Stimulated activated CD8-positive, alpha-beta memory T cell treated with anti-CD3 and anti-CD28 coated beads, Interleukin-7, amount 100 ng/mL, for 4 hours (primary cell): Measurements from ENCODE around the gene EFNA4.
A peak's percentile ranks its signal among the peaks of the same experiment; 100 is the strongest.

Experiments used
- DNase-seq, 2 donors: peaks; one replicate each; pipeline ENCODE4 v3.0.0-alpha.2; 2020; ENCODE audit warnings: low read depth in 2 of 2

Gene EFNA4

DNA sequence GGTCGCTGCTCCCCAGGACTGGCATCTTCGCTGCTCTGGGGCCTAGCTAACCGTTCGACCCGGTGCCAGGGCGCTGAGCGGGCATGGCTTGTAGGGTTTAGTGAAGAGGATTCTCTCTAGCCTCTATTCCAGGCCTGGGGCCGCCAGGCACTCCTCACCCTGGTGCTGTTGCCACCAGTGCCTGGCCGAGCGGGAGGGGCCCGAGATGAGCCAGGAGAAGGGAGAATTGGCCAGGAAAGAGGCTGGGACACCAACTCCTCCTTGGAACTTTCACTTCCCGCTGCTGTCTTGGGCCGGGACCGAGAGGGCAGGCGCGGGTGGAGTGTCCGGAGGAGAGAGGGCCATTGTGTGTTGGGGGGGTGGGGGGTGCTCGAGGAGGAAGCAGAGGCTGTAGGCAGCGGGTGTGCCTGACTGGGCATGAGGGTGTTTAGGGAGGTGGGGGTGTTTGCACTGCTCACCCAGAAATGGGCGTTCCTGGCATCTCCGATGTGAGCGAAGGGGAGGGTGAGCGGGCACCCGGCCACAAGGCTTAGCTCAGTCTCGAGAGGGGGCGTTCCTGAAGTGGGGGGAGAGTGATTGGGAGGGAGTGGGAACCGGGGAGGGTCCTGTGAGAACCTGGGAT, 11.7 kb upstream of the EFNA4 start:
- peak; percentile 22 to 49 for DNase-seq

DNA sequence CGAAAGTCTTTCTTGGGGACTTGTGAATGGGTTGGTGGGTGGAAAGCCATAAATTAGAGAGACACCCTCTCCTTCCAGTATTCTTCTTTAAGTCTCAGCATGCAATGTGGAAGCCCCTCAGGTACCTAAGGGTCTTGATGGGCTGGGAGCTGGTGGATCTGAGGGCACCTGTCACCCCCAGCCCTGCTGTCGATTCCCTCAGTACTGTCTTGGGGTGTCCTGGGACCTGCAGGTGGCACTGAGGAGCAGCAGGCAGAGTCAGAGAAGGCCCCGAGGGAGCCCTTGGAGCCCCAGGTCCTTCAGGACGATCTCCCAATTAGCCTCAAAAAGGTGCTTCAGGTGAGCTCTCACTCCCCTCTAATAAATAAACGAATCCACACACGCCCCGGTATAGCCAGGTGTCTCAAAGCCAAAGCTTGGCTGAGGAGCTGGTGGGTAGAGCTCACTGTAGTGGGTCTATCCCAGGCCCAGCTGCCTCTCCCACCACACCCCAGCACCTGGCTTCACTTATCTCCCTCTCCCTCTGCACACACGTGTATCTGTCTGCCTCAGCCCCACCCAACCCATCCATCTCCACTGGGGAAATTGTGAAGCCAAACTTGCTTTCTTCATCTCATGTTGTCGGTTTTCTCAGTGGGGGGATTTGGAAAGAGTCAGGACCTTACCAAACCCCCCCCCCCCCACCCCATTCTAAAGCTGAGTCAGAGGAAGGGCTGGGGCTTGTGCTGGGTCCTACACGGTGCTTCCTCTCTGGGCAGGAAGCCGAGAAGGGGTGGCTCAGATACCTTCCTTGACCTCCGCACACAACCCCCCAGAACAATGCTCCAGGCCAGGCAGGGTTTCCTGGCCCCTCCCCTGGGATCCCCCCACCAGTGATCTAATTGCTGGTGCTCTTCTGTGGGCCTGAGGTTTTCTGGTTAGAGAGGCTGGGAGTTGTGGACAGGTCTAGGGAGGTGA, 10.8 kb upstream of the EFNA4 start:
- DNase-seq, result no peak

DNA sequence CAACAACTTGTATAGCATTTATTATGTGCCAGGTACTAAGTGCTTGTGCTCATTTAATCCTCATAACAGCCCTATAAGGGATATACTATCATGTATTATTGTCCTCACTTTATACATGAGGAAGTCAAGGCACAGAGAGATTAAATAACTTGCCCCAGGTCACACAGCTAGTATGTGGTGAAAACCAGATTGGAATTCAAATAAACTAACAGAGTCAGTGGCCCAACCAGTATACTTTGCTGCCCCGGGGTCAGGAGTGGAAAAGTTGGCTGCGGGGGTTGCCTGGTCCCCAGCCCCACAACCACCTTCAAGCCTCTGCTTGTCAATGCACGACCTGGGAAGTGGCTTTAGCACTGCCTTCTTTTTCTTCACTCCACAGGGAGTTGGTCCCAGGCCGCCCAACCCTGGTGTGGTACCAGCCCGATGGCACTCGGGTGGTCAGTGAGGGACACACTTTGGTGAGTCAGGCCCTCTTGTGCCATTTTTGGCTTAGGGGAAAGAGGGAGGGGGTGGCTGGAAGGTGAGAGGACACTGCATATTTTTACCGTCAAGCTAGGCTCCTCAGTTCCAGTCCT, 9.9 kb upstream of the EFNA4 start:
- no peak for DNase-seq

DNA sequence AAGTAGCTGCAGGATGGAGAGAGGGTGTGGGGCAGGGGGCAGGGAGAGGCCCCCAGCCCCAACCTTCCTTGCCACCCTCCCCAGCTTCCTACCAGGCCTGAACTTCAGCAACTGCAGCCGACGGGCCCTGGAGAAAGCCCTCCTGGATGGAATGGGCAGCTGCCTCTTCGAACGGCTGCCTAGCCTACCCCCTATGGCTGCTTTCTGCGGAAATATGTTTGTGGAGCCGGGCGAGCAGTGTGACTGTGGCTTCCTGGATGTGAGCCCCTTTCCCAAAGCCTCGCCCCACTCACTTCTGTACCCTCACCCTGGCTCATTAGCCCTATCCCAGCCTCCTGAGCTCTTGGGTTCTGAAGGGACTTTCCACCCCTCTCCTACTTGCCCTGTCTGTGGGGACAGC, 6.4 kb upstream of the EFNA4 start:
- no peak for DNase-seq

DNA sequence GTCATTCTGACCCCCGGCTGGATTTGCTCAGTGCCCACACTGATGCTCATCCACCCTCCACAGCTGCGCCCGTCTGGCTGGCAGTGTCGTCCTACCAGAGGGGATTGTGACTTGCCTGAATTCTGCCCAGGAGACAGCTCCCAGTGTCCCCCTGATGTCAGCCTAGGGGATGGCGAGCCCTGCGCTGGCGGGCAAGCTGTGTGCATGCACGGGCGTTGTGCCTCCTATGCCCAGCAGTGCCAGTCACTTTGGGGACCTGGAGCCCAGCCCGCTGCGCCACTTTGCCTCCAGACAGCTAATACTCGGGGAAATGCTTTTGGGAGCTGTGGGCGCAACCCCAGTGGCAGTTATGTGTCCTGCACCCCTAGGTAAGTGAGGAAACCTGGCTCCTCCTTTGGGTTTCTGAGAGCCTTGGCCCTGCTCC, 5.7 kb upstream of the EFNA4 start:
- DNase-seq, result no peak

DNA sequence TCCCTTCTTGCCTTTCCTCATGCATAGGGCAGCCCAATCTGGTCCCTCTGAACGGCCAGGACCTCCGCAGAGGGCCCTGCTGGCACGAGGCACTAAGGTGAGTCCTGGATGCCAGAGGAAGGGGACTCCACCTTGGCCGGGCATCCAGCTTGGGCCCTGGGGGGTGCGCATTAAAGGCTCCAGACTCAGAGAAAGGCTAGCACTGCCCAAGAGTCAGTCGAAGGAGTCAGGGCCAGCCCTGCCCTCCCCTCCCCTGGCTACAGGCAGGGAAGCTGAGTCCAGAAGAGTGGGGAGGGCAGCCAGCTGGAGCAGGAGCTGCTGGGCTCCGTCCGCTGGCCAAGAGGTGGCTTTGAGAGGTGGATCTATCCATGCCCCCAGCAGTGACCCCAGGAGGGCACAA, 2.8 kb upstream of the EFNA4 start:
- DNase-seq, result no peak

DNA sequence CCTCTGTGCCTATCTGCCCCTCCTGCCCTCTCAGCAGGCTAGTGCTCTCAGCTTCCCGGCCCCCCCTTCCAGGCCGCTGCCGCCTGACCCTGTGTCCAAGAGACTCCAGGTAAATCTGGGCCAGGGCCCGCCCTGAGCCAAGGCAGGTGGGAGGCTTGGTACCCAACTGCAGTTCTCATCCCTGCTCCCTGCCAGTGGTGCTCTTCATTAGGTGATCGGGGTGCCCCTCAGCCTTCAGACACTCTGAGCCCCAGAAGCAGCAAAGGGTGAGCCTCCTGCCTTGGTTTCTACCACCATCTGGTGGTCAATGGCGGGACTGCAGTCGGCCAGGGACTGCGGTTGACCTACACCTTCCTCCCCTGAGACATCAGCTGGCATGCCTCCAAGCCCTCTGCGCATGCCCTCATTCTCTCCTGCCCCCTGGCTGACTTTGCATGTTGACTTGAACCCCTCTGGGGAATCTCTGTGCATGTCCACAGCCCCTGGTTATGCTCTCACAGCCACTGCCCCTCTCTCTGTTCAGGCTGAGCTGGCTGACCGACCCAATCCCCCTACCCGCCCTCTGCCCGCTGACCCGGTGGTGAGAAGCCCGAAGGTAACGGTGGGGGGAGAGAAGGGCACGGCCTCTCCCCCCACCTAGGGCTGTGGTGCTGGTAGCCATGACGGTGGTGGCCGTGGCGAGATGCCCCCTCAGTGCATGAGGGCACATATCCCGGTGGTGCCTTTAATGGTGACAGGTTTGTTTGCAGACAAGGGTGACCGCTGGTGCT, 2.0 kb upstream of the EFNA4 start:
- peak; percentile 82 to 89 for DNase-seq

DNA sequence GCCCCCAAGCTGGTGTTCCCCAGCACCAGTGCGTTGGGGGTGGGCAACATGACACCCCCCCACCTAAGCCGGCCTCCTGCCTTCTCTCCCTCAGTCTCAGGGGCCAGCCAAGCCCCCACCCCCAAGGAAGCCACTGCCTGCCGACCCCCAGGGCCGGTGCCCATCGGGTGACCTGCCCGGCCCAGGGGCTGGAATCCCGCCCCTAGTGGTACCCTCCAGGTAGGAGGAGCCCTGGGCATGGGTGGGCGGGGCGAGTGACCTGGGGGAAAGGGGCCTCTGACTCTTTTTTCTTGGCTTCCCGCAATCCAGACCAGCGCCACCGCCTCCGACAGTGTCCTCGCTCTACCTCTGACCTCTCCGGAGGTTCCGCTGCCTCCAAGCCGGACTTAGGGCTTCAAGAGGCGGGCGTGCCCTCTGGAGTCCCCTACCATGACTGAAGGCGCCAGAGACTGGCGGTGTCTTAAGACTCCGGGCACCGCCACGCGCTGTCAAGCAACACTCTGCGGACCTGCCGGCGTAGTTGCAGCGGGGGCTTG, 1.3 kb upstream of the EFNA4 start:
- DNase-seq, result no peak

DNA sequence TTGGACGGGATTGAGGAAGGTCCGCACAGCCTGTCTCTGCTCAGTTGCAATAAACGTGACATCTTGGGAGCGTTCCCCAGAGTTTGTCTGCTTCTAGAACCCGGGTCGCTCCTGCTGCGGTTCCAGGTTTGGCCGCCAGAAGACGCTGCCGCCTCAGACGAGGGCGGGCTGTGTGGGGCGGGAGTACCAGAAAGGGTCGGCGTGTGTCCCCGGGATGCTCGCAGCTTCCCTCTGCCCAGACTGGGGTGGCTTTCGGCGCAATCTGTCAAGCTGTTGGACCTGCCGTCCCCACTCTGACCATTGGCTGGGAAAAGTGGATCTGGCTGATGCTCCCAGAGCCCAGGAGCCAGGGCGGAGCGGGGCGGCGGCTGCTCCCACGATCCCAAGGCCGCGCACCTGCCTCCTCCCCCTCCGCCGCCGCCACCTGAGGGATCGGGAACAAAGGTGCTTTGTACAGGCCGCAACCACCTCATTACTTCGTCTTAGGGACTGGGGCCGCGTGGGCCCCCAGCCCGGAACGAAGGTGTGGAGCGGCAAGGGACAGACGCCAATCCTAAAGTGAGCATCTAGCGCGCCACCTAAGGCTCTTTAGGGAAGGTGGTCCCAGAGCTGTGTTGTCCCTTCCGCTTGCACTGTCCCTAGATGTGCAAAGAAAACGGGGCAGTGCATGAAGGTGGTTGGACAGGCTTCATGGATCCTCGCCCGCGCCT, 683 bp upstream of the EFNA4 start:
- peak in 1 of 2 donors; percentile 55 for DNase-seq

DNA sequence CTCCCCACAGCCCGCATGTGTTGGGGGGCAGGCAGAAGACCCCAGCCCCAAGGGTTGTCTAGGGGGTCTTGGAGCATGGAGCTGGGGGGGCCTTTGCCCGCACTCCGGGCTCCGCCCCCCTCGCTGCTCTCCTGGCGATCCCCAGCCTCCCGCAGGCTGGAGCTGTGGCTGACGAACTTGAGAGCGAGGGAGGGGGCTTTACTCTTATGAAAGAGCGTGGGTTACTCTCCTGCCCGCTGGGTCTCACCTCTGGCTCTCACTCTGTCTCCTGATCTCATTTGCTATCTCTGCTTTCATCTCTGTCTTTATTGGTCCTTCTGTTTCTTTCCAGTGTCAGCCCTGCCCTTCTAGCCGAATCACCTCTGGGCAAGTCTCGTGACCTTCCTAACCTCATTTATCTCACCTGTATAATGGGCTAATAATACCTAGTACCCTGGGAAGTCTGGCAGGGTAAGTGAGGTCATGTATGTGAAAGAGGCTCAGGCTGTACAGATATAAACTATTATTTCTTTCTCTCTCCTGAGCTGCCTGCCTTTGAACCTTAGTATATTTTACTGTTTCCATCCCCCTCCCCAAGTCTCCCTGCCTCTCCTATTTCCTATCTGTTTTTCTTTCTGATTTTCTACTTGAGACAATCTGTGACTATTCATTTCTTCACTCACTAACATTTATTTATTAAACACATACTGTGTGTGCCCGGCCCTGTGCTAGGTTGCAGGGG, 731 bp downstream of the EFNA4 start:
- DNase-seq, result no peak

DNA sequence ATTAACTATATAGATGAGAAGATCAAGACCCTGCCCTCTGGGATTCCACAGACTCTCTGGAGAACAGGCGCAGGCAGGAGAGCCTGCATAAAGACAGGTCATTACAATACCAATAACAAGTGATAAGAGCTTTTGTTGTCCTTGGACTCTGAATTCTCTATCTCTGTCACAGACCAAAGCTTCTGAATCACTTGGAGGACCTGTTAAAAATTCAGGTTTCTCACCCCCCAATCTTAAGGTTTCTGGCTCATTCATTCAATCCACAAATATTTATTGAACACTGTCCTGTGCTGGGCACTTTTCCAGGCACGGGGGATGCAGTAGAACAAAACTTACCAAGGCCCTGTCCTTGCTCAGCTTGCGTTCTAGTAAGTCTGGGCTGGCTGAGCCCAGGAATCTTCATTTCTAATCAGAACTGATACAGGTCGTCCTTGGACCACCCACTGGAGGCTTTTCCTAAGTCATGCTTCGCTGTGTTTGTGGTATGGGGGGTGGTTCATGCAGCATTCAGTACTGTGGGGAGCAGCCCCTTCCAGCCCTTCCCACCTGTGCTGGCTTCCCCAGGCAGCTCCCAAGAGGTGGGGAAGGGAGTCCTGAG, 1.4 kb downstream of the EFNA4 start:
- DNase-seq, result no peak

DNA sequence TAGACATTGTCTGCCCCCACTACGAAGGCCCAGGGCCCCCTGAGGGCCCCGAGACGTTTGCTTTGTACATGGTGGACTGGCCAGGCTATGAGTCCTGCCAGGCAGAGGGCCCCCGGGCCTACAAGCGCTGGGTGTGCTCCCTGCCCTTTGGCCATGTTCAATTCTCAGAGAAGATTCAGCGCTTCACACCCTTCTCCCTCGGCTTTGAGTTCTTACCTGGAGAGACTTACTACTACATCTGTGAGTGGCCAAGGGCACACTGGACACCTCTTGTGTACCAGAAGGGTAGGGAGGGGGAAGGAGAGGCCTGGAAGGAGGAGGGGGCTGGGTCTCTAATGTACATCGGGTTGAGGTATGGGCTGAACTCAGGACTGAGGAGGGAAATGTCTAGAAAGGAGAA, 3.2 kb downstream of the EFNA4 start:
- no peak for DNase-seq

DNA sequence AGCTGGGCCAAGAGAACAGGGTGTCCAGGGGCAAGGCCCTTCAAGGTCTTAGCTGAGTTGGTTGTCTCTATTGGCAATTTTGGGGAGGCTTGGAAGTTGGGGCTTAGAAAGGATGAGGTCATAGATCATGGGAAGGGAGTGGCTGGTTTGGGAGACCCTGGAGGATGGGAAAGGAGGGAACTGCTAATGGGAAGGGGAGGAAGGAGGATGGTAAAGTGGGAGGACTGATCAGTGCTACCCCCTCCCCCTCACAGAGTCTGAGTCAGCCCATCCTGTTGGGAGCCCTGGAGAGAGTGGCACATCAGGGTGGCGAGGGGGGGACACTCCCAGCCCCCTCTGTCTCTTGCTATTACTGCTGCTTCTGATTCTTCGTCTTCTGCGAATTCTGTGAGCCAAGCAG, 5.1 kb downstream of the EFNA4 start:
- DNase-seq, result no peak

DNA sequence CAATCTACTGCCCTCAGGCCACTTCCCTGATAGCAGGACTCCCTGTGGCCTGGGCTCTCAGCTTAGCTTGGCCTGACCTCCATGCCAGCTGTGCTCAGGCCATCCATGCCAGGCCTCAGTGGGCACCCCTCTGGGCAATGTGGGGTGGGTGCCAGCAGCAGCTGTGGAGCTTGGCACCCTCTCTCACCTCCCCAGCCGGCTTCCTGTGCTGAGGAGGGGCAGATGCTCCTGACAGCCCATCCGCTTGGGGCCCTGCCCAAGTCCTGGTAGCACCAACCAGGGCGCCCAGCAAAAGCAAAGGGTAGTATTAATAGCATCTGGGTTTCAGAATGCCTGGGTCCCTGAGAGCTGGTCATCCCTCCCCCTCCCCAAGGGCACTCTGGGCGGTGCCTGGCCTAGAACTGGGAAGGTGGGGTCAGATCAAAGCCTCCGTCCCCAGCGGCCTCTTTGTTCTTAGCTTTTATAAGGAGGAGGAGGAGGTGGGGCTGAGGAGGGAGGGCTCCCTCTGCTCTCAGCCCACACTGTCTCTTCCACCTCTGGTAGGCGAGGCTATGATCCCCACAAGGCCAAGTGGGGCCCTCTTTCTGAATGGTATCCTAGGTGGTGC, 6.1 kb downstream of the EFNA4 start:
- no peak for DNase-seq

DNA sequence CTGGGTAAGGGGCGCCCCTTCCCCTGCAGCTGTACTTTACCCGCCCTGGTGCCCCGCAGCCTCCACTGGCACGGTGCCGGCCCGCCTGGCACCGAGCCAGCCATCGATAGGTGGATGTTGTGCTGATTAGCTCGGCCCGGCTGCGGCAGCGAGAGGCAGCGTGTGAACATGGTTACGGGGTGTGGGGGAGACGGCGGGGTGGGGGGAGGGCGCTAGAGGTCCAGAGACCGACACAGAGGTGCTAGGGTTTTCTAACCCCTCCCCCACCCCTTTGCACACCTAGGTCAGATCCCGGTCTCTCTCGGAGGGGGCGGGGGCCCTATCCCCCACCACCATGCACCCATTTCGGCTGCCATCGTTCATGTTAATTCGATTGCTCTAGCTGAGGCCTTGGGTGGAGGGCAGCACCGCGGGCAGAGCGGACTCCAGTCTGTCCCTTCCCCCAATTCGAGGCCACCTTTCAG, 6.7 kb downstream of the EFNA4 start:
- no peak for DNase-seq

DNA sequence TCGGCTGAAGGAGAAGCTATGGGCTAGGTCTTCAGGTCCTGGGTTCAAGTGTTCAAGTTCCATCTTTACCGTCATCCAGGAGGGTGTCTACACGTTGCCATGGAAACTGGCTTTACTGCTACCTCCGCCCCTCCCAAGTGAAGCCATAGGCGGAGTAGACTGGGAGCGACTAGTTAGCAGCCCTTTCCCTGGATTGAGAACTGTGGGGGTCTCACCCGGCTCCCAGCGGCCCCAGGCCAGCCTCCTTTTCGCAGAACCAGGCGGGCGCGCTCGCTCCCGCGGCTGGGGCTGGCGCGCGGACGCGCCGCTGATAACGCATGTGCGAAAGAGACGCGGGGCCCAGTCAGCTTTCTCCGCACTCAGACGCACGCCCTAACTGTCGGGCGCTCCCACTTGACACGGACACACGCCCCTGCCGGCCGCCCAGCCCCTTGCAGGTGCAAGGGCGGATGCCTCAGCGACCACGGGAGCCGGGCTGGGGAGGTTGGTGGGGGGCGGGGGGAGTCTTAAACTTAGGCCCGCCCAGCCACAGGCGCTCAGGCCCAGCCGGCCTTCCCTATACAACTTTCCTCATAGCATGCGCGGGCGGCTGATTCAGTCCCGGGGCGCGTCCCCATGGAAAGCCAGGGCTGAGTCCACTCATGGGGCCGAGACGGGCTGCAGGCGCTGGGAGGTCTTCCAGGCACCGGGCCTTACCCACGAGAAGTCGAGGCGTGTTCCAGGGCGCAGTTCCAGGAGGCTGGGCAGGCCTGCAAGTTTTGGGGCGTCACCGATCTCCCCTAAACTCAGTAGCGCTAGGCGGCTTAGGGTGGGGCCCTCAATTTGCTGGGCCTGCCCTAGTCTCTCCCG, 7.4 kb downstream of the EFNA4 start:
- peak; percentile 47 to 66 for DNase-seq

DNA sequence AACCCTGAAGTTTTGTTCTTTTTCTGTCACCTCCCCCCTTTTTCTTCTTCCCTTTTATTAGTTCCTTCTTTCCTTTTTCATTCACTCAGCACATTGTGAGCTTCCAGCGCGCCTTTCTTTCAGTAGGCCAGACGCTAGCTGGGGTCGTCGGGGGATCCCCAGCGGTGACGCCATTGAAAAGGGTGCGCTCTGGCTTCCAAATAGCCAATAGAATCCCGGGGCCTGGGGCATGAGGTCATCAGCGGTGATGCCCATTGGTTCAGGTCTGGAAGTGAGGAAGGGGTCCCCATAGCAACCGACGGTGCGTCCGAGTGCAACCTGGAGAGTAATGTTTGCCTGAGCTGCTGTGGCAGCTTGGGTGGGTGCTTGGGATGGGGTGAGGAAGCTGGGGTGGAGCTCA, 8.2 kb downstream of the EFNA4 start:
- no peak for DNase-seq

DNA sequence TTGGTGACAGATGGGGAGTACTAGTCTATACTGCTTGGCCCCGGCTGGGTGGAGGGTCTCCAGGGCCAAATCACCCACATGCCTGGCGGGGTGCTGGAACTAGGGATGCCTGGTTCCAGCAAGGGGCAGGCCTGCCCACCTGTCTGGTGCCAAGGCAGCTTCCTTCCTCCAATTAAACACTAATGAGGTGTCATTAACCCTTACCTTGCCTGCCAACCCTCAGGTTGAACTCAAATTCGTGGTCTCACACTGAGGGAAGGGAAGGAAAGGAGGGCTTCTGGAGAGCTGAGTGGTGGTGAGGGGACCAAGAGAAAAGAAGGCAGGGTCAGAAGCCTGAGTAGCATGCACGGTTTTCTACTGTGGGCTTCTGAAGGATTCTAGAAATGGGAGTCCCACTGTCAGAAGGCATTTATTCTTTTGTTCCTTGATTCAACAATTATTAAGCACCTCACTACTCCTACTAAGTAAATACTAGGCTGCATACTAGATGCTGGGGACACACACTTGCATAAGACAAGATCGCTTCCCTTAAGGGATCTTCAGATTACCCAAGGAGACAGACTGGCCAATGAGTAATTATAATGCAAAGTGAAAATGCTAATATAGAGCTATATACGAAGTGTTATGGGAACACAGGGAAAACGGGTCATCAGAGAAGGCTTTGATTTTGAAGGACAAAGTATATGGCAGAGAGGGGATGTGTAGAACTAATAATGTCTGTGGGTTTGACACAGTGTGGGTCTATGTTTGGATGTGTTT, 9.2 kb downstream of the EFNA4 start:
- DNase-seq, result no peak
